GM06990 (cell line): ENCODE results near the gene AVP.
"Not testable (repeated sequence)": the region's sequence is repeated elsewhere in the genome, so short reads cannot be mapped to it uniquely, and the experiment has no call there.

Experiments
- DNase-seq: peaks from one replicate; pipeline ENCODE4 v3.0.0-alpha.2; 2011; ENCODE audit not compliant: insufficient read length; ENCODE audit errors: extremely low read depth
- H3K27me3 ChIP-seq: replicated peaks from 2 replicates; pipeline ENCODE4 v1.6.0; 2011; ENCODE audit warnings: low read length; ENCODE audit not compliant: control insufficient read depth, insufficient read depth
- H3K36me3 ChIP-seq: 2 replicates; pipeline ENCODE4 v1.5.1; 2011; ENCODE audit warnings: low read length; ENCODE audit not compliant: control insufficient read depth, insufficient read depth
- H3K4me3 ChIP-seq: replicated peaks from 2 replicates; pipeline ENCODE4 v1.5.1; 2011; ENCODE audit warnings: low read depth, mild to moderate bottlenecking, control low read depth, low read length
- CTCF ChIP-seq: IDR thresholded peaks from 2 replicates; pipeline ENCODE4 v1.5.1; 2011; ENCODE audit warnings: low read length, control low read depth, mild to moderate bottlenecking, inconsistent platforms; ENCODE audit not compliant: insufficient read depth, poor library complexity, severe bottlenecking

Gene AVP

GRCh38 chr20:3082955-3083952 is 1.3 kb downstream of the AVP start:
- DNase-seq = no peak
- Histone ChIP-seq H3K4me3 (no peak overlapping the region), H3K36me3 (no peaks in the 10 kb centered on the region), H3K27me3 (peaks cover 4% of the 10 kb centered on the region; the same call in 1 of the 2 replicates)
- TF ChIP-seq CTCF = no peak

GRCh38 chr20:3082306-3082951 is 2.1 kb downstream of the AVP start:
- Histone ChIP-seq H3K36me3 (no peaks in the 10 kb centered on the region), H3K27me3 (peaks cover 4% of the 10 kb centered on the region; the same call in 1 of the 2 replicates), H3K4me3 (no peak overlapping the region)
- no peak for DNase-seq
- no peak for TF ChIP-seq CTCF

GRCh38 chr20:3081641-3082040 is 2.9 kb downstream of the AVP start:
- Histone ChIP-seq H3K27me3 (peaks cover 4% of the 10 kb centered on the region; the same call in 1 of the 2 replicates), H3K36me3 (no peaks in the 10 kb centered on the region), H3K4me3 (no peak overlapping the region)
- no peak for TF ChIP-seq CTCF
- DNase-seq = no peak

GRCh38 chr20:3080939-3081388 is 3.6 kb downstream of the AVP start:
- no peak overlapping the region for H3K4me3 ChIP-seq
- H3K36me3 ChIP-seq = no peaks in the 10 kb centered on the region
- no peak for DNase-seq
- peaks cover 4% of the 10 kb centered on the region; the same call in 1 of the 2 replicates for H3K27me3 ChIP-seq
- TF ChIP-seq CTCF = no peak

- H3K4me3 ChIP-seq = no peak overlapping the region
- no peaks in the 10 kb centered on the region for H3K36me3 ChIP-seq
- DNase-seq = no peak
- TF ChIP-seq CTCF = no peak
- H3K27me3 ChIP-seq = no peaks in the 10 kb centered on the region; the same call in 1 of the 2 replicates
These were observed 6.8 kb downstream of the AVP start for GRCh38 chr20:3077618-3078134.

- DNase-seq, H3K4me3 ChIP-seq: not testable (repeated sequence)
These were observed 9.2 kb downstream of the AVP start for GRCh38 chr20:3075315-3075714.

More at GRCh38 chr20:3075315-3075714, 9.2 kb downstream of the AVP start:
- not testable (repeated sequence) for H3K27me3 ChIP-seq, H3K36me3 ChIP-seq
